Testis (tissue), 2 donors: ENCODE results near the gene B3GNT4.

Experiments used
- CTCF ChIP-seq, 3 experiments: fragments of 450-650 bp in 2 of 3; fragments of 200-600 bp in 1 of 3; sonication (generic) in 1 of 3; IDR thresholded peaks; one replicate each; pipeline ENCODE4 v1.5.1; 2016 to 2019; ENCODE audit warnings: antibody characterized with exemption in 3 of 3, mild to moderate bottlenecking in 2 of 3, moderate library complexity in 1 of 3
- POLR2A ChIP-seq: fragments of 450-650 bp; IDR thresholded peaks from one replicate; pipeline ENCODE4 v1.6.1; 2017; ENCODE audit warnings: antibody characterized with exemption, mild to moderate bottlenecking, moderate library complexity

- no peak for TF ChIP-seq CTCF (IDR thresholded peaks at IDR 0.05)
- TF ChIP-seq POLR2A = no peak
These were observed 13.7 kb upstream of the B3GNT4 start for GRCh38 chr12:122189626-122190475.
